ENCODE data around the gene RTP3.

Gene RTP3

GRCh38 chr3:46549408-46549904 is 51.7 kb downstream of the RTP3 start:
- no peak for DNase-seq

- no peak for DNase-seq
Measured at GRCh38 chr3:46549989-46550388, 52.2 kb downstream of the RTP3 start.
